ENCODE measurements around the gene C4BPA.

Gene C4BPA

GRCh38 chr1:207115269-207115668, 11.2 kb downstream of the C4BPA start:
- Histone ChIP-seq H3K9ac (ENCODE audit: low read length in 2 of 2) (no peak overlapping the region), H3K4me1 (ENCODE audit: control insufficient read depth, insufficient read depth, low read length) (no peaks in the 10 kb centered on the region), H3K36me3 (ENCODE audit: control insufficient read depth in 2 of 2, insufficient read depth in 2 of 2, low read length in 2 of 2) (no peaks in the 10 kb centered on the region), H3K27ac (ENCODE audit: low read length) (no peak overlapping the region), H3K27me3 (ENCODE audit: control insufficient read depth in 1 of 2, insufficient read depth in 2 of 2, low read length in 2 of 2) (no peaks in the 10 kb centered on the region), H3K4me3 (ENCODE audit: low read length in 2 of 2) (no peak overlapping the region), H3K9me3 (ENCODE audit: control insufficient read depth in 2 of 2, low read length in 2 of 2) (no peaks in the 10 kb centered on the region)

GRCh38 chr1:207124389-207124788, 20.4 kb downstream of the C4BPA start:
- no peaks in the 10 kb centered on the region for H3K9me3 ChIP-seq (ENCODE audit: control insufficient read depth in 2 of 2, low read length in 2 of 2)
- H3K9ac ChIP-seq (ENCODE audit: low read length in 2 of 2) = no peak overlapping the region
- H3K4me3 ChIP-seq (ENCODE audit: low read length in 2 of 2) = no peak overlapping the region
- peaks cover 0 to 3% of the 10 kb centered on the region in 2 donors for H3K36me3 ChIP-seq (ENCODE audit: control insufficient read depth in 2 of 2, insufficient read depth in 2 of 2, low read length in 2 of 2)
- H3K4me1 ChIP-seq (ENCODE audit: control insufficient read depth, insufficient read depth, low read length) = no peaks in the 10 kb centered on the region
- H3K27ac ChIP-seq (ENCODE audit: low read length) = no peak overlapping the region
- no peaks in the 10 kb centered on the region for H3K27me3 ChIP-seq (ENCODE audit: control insufficient read depth in 1 of 2, insufficient read depth in 2 of 2, low read length in 2 of 2)

DNA sequence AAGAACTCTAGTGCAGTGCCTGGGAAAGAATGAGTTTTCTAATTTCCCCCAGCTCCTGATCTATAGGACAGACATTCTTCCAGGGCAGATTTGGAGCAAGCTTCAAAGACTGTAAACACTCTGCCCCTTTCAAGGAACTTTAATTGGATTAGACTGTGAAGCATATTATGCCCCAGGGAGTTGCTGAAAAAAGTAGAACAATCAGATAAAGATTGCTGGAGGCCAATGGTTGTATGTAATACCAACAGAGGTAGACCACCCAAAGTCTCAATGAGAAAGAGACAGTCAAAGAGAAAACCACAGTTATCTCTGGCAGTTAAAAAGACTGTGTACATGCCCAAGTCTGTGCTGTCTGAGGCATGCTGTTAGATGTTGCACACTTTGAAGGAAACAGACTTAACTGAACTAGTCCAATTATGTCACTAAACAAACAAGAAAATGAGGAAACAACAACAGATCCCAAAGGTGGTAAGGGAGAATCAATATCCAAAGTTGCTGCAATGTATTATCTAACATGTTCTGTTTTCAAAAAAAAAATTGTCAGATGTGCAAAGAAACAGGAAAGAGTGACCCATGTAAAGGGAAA, 24.4 kb downstream of the C4BPA start:
- no peaks in the 10 kb centered on the region for H3K4me1 ChIP-seq (ENCODE audit: control insufficient read depth, insufficient read depth, low read length)
- peaks cover 0 to 3% of the 10 kb centered on the region in 2 donors for H3K9me3 ChIP-seq (ENCODE audit: control insufficient read depth in 2 of 2, low read length in 2 of 2)
- peaks cover 2 to 3% of the 10 kb centered on the region in 2 donors for H3K36me3 ChIP-seq (ENCODE audit: control insufficient read depth in 2 of 2, insufficient read depth in 2 of 2, low read length in 2 of 2)
- H3K9ac ChIP-seq (ENCODE audit: low read length in 2 of 2) = no peak overlapping the region
- H3K27me3 ChIP-seq (ENCODE audit: control insufficient read depth in 1 of 2, insufficient read depth in 2 of 2, low read length in 2 of 2) = no peaks in the 10 kb centered on the region
- no peak overlapping the region for H3K4me3 ChIP-seq (ENCODE audit: low read length in 2 of 2)
- no peak overlapping the region for H3K27ac ChIP-seq (ENCODE audit: low read length)

DNA sequence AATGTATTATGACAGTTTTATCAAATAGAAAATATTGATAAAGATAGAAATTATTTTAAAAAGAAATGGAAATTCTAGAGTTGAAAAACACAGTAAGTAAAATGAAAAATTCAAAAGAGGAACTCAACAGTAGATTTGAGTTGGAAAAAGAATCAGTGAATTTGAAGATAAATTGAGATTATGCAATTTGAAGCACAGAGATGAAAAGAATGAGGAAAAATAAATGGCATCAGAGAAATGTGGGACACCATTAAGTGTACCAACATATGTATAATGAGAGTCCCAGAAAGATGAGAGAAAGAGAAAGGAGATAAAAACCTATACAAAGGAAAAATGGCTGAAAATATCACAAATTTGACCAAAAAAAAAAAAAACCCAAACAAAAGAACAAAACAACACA, 25.0 kb downstream of the C4BPA start:
- Histone ChIP-seq H3K27me3 (ENCODE audit: control insufficient read depth in 1 of 2, insufficient read depth in 2 of 2, low read length in 2 of 2) (no peaks in the 10 kb centered on the region), H3K4me1 (ENCODE audit: control insufficient read depth, insufficient read depth, low read length) (no peaks in the 10 kb centered on the region), H3K4me3 (ENCODE audit: low read length in 2 of 2) (no peak overlapping the region), H3K36me3 (ENCODE audit: control insufficient read depth in 2 of 2, insufficient read depth in 2 of 2, low read length in 2 of 2) (peaks cover under 1 to 2% of the 10 kb centered on the region in 2 donors), H3K9me3 (ENCODE audit: control insufficient read depth in 2 of 2, low read length in 2 of 2) (peaks cover 0 to 3% of the 10 kb centered on the region in 2 donors), H3K9ac (ENCODE audit: low read length in 2 of 2) (no peak overlapping the region), H3K27ac (ENCODE audit: low read length) (no peak overlapping the region)

- Histone ChIP-seq H3K4me3 (ENCODE audit: low read length in 2 of 2) (no peak overlapping the region), H3K27ac (ENCODE audit: low read length) (no peak overlapping the region), H3K4me1 (ENCODE audit: control insufficient read depth, insufficient read depth, low read length) (no peaks in the 10 kb centered on the region), H3K9me3 (ENCODE audit: control insufficient read depth in 2 of 2, low read length in 2 of 2) (peaks cover 0 to 3% of the 10 kb centered on the region in 2 donors), H3K36me3 (ENCODE audit: control insufficient read depth in 2 of 2, insufficient read depth in 2 of 2, low read length in 2 of 2) (peaks cover 0 to 2% of the 10 kb centered on the region in 2 donors), H3K27me3 (ENCODE audit: control insufficient read depth in 1 of 2, insufficient read depth in 2 of 2, low read length in 2 of 2) (no peaks in the 10 kb centered on the region), H3K9ac (ENCODE audit: low read length in 2 of 2) (no peak overlapping the region)
Observed at GRCh38 chr1:207130252-207131036, 26.4 kb downstream of the C4BPA start.

DNA sequence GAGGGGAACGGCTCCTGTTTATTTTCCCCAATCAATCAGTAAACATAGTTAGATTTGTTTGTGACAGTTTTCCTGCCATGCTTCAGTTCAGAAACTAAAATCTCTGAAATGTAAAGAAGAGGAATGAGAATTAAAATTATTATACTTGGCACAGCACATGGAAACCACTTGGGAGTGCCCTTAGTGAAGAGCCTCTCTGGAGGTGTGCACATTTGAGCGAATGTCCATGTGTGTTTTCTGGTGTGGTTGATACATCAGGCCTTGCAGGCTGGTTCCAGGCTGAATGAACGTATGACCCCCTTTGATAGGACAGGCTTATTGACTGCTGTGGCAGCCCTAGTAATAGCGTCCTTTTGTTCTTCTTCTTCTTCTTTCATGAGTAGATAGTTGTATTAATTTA, 27.1 kb downstream of the C4BPA start:
- Histone ChIP-seq H3K9me3 (ENCODE audit: control insufficient read depth in 2 of 2, low read length in 2 of 2) (peaks cover 0 to 3% of the 10 kb centered on the region in 2 donors), H3K4me3 (ENCODE audit: low read length in 2 of 2) (no peak overlapping the region), H3K27me3 (ENCODE audit: control insufficient read depth in 1 of 2, insufficient read depth in 2 of 2, low read length in 2 of 2) (no peaks in the 10 kb centered on the region), H3K36me3 (ENCODE audit: control insufficient read depth in 2 of 2, insufficient read depth in 2 of 2, low read length in 2 of 2) (peaks cover 0 to 2% of the 10 kb centered on the region in 2 donors), H3K27ac (ENCODE audit: low read length) (no peak overlapping the region), H3K4me1 (ENCODE audit: control insufficient read depth, insufficient read depth, low read length) (no peaks in the 10 kb centered on the region), H3K9ac (ENCODE audit: low read length in 2 of 2) (no peak overlapping the region)

GRCh38 chr1:207134581-207134980, 30.5 kb downstream of the C4BPA start:
- Histone ChIP-seq H3K9me3 (ENCODE audit: control insufficient read depth in 2 of 2, low read length in 2 of 2) (peaks cover 0 to 3% of the 10 kb centered on the region in 2 donors), H3K4me3 (ENCODE audit: low read length in 2 of 2) (no peak overlapping the region), H3K4me1 (ENCODE audit: control insufficient read depth, insufficient read depth, low read length) (no peaks in the 10 kb centered on the region), H3K9ac (ENCODE audit: low read length in 2 of 2) (no peak overlapping the region), H3K36me3 (ENCODE audit: control insufficient read depth in 2 of 2, insufficient read depth in 2 of 2, low read length in 2 of 2) (peaks cover 0 to 2% of the 10 kb centered on the region in 2 donors), H3K27me3 (ENCODE audit: control insufficient read depth in 1 of 2, insufficient read depth in 2 of 2, low read length in 2 of 2) (no peaks in the 10 kb centered on the region), H3K27ac (ENCODE audit: low read length) (no peak overlapping the region)

DNA sequence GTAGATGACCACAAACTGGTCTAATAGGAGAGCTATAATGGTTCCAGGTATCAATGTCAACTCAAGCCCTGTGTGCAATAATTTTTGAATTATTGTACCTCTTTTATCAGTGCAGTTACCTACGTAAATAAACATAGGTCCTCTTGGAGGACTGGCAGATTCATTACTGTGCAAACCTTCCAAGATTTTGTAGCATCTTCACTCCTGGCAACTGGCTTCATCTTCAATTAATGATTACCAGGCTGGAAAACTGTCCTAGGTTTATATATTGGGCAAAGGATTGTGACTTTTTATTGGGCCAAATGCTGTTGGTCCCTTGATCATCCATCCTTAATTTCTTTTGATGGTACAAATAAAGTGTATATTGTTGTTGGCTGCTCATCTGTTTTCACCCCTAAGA, 35.6 kb downstream of the C4BPA start:
- Histone ChIP-seq H3K9me3 (ENCODE audit: control insufficient read depth in 2 of 2, low read length in 2 of 2) (no peaks in the 10 kb centered on the region), H3K36me3 (ENCODE audit: control insufficient read depth in 2 of 2, insufficient read depth in 2 of 2, low read length in 2 of 2) (no peaks in the 10 kb centered on the region), H3K4me3 (ENCODE audit: low read length in 2 of 2) (no peak overlapping the region)

DNA sequence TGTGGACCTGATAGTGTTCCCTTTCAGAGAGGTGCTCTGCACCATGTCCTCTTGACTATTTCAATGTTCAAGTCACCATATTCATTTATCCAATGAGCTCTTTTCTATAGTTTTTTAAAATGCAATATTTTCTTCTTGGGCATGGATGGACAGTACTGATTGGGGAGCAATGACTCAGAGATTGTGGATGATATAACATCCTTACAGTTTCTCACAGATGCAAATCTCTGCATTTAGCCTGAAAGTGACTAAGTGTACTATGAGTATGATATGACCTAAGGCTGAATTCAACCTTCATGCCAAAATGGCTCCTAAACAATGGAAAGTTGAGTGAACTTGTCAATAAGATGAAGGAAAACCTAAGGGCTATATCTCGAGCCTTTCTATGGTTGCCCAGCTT, 36.5 kb downstream of the C4BPA start:
- Histone ChIP-seq H3K4me1 (ENCODE audit: control insufficient read depth, insufficient read depth, low read length) (no peaks in the 10 kb centered on the region), H3K27me3 (ENCODE audit: control insufficient read depth in 1 of 2, insufficient read depth in 2 of 2, low read length in 2 of 2) (no peaks in the 10 kb centered on the region), H3K4me3 (ENCODE audit: low read length in 2 of 2) (no peak overlapping the region), H3K36me3 (ENCODE audit: control insufficient read depth in 2 of 2, insufficient read depth in 2 of 2, low read length in 2 of 2) (no peaks in the 10 kb centered on the region), H3K9ac (ENCODE audit: low read length in 2 of 2) (no peak overlapping the region), H3K27ac (ENCODE audit: low read length) (no peak overlapping the region), H3K9me3 (ENCODE audit: control insufficient read depth in 2 of 2, low read length in 2 of 2) (no peaks in the 10 kb centered on the region)

More for the DNA sequence above, 35.6 kb downstream of the C4BPA start:
- no peak overlapping the region for H3K9ac ChIP-seq (ENCODE audit: low read length in 2 of 2)
- no peak overlapping the region for H3K27ac ChIP-seq (ENCODE audit: low read length)
- H3K4me1 ChIP-seq (ENCODE audit: control insufficient read depth, insufficient read depth, low read length) = no peaks in the 10 kb centered on the region
- H3K27me3 ChIP-seq (ENCODE audit: control insufficient read depth in 1 of 2, insufficient read depth in 2 of 2, low read length in 2 of 2) = no peaks in the 10 kb centered on the region

DNA sequence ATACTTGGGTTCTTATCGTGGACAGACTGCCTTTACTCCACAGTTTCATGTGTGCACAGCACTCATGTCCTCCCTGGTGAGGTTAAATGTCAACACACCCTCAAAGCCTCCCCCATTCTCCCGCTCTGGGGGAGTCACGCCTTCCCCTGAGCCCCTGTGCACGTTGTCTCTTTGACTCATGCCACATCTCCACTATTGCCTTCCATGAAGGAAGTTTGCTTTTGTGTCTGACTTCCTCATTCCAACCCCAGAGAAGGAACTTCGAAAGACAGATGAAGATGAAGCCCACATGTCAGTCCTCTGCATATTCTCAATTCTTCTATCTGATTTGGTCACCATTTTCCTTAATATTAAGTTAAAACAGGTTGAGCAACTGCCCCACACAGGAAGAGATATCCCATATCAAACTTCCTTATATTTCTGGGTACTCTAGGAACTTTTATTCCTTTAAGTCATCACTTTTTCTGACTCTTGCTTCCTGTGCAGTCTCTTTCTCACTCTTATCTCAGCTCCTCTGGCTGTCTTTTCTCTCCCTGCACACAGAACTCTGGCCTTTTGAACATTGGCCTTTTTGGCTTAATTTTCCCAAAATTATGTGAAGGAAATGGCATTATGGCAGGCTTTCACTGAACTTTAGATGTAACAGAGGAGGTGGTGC, 41.5 kb downstream of the C4BPA start:
- no peak overlapping the region for H3K9ac ChIP-seq (ENCODE audit: low read length in 2 of 2)
- H3K36me3 ChIP-seq (ENCODE audit: control insufficient read depth in 2 of 2, insufficient read depth in 2 of 2, low read length in 2 of 2) = no peaks in the 10 kb centered on the region
- H3K27ac ChIP-seq (ENCODE audit: low read length) = no peak overlapping the region
- H3K9me3 ChIP-seq (ENCODE audit: control insufficient read depth in 2 of 2, low read length in 2 of 2) = no peaks in the 10 kb centered on the region
- no peaks in the 10 kb centered on the region for H3K4me1 ChIP-seq (ENCODE audit: control insufficient read depth, insufficient read depth, low read length)
- no peak overlapping the region for H3K4me3 ChIP-seq (ENCODE audit: low read length in 2 of 2)
- no peaks in the 10 kb centered on the region for H3K27me3 ChIP-seq (ENCODE audit: control insufficient read depth in 1 of 2, insufficient read depth in 2 of 2, low read length in 2 of 2)

DNA sequence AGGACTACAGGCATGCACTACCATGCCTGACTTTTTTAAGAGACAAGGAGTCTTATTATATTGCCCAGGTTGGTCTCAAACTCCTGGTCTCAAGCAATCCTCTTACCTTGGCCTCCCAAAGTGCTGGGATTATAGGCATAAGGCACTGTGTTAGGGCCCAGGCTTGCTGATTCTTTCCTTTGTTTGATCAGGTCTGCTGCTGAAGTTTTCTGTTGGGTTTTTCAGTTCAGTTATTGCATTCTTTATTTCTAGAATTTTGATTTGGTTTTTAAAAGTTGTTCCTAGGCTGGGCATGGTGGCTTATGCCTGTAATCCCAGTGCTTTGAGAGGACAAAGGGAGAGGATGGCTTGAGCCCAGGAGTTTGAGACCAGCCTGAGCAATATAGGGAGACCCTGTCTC, 47.9 kb downstream of the C4BPA start:
- no peaks in the 10 kb centered on the region for H3K36me3 ChIP-seq (ENCODE audit: control insufficient read depth in 2 of 2, insufficient read depth in 2 of 2, low read length in 2 of 2)
- peaks cover 4 to 11% of the 10 kb centered on the region in 2 donors for H3K9me3 ChIP-seq (ENCODE audit: control insufficient read depth in 2 of 2, low read length in 2 of 2)
- H3K9ac ChIP-seq (ENCODE audit: low read length in 2 of 2) = no peak overlapping the region
- H3K27me3 ChIP-seq (ENCODE audit: control insufficient read depth in 1 of 2, insufficient read depth in 2 of 2, low read length in 2 of 2) = no peaks in the 10 kb centered on the region
- no peaks in the 10 kb centered on the region for H3K4me1 ChIP-seq (ENCODE audit: control insufficient read depth, insufficient read depth, low read length)
- no peak overlapping the region for H3K27ac ChIP-seq (ENCODE audit: low read length)
- no peak overlapping the region for H3K4me3 ChIP-seq (ENCODE audit: low read length in 2 of 2)

All from stomach smooth muscle (tissue), 2 donors.